Colonic mucosa (tissue), 4 donors: Measurements from ENCODE around the gene LRRC14B. TPM values are rescaled to one million over a fixed set of nuclear protein-coding genes. Genes with fewer than 3 reads are reported as not detected.
"Not testable (repeated sequence)": the region's sequence is repeated elsewhere in the genome, so short reads cannot be mapped to it uniquely, and the experiment has no call there.

Source experiments
- DNase-seq: peaks from one replicate; pipeline ENCODE4 v3.0.0-alpha.2; 2020
- H3K27ac ChIP-seq: fragments of 200-600 bp; one replicate; pipeline ENCODE4 v1.8.0; 2021
- H3K27me3 ChIP-seq: fragments of 200-600 bp; one replicate; pipeline ENCODE4 v1.8.0; 2021
- H3K36me3 ChIP-seq: fragments of 200-600 bp; one replicate; pipeline ENCODE4 v1.8.0; 2021
- H3K4me1 ChIP-seq: fragments of 200-600 bp; one replicate; pipeline ENCODE4 v1.8.0; 2021; ENCODE audit warnings: mild to moderate bottlenecking
- H3K4me3 ChIP-seq: fragments of 200-600 bp; one replicate; pipeline ENCODE4 v1.8.0; 2021
- H3K9ac ChIP-seq, 2 donors: one replicate each; pipeline ENCODE4 v1.7.0; 2013; ENCODE audit warnings: control low read depth in 2 of 2, low read depth in 2 of 2, low read length in 2 of 2
- H3K9me3 ChIP-seq: fragments of 200-600 bp; one replicate; pipeline ENCODE4 v1.8.0; 2021
- intact Hi-C: fragments of 100-400 bp; cut with DNase I; formaldehyde crosslinking; loops from one replicate; pipeline ENCODE4 v1.14.1; 2022
- total RNA-seq, 2 donors: library from RNA; stranded (reverse); fragmentation: NEBNext Ultra II Directional in 1 of 2; extraction: Animal tissue kit (Norgen Biotek cat#: 25700) in 1 of 2; gene quantifications; one replicate each; pipeline ENCODE4 v1.2.1, GENCODE V29; 2021
- TF ChIP-seq, protein P1 (sequence below): fragments of 200-600 bp; IDR thresholded peaks from one replicate; pipeline ENCODE4 v1.8.0; 2022; ENCODE audit warnings: antibody characterized with exemption, mild to moderate bottlenecking
- donor health status: healthy.
- donor health status: DM: no; HTN: no; CAD: no.
- donor health status: DM: no; HTN: no; CAD: no.

LRRC14B gene
- total RNA-seq, 2 donors from 2014 or later, result not detected

DNA sequence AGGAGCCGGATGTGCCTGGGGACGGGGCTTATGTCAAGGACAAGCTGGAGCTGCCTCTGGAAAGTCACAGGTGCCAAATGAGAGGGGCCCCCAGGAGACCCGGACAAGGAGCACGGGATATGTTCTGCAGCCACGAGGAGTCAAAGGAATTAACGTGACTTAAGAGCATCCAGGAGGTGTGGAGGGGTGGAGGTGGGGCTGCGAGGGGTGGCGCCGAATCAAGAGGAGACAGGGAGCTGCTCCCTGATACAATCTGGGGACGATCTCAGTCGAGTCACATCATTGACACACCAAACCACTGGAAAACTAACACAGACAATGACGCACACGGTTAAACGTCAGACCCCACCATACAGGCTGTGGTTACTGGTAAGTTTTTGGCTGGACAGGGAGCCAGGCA lies 16.3 kb downstream of the LRRC14B start:
- DNase-seq, result no peak
- Histone ChIP-seq H3K36me3 (no peaks in the 10 kb centered on the region), H3K4me3 (no peak overlapping the region), H3K4me1 (no peaks in the 10 kb centered on the region), H3K27me3 (no peaks in the 10 kb centered on the region), H3K27ac (no peak overlapping the region), H3K9me3 (no peaks in the 10 kb centered on the region), H3K9ac (no peak overlapping the region)
- intact Hi-C loops, result no loop called here
- TF ChIP-seq, protein P1, sequence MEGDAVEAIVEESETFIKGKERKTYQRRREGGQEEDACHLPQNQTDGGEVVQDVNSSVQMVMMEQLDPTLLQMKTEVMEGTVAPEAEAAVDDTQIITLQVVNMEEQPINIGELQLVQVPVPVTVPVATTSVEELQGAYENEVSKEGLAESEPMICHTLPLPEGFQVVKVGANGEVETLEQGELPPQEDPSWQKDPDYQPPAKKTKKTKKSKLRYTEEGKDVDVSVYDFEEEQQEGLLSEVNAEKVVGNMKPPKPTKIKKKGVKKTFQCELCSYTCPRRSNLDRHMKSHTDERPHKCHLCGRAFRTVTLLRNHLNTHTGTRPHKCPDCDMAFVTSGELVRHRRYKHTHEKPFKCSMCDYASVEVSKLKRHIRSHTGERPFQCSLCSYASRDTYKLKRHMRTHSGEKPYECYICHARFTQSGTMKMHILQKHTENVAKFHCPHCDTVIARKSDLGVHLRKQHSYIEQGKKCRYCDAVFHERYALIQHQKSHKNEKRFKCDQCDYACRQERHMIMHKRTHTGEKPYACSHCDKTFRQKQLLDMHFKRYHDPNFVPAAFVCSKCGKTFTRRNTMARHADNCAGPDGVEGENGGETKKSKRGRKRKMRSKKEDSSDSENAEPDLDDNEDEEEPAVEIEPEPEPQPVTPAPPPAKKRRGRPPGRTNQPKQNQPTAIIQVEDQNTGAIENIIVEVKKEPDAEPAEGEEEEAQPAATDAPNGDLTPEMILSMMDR, result no peak

DNA sequence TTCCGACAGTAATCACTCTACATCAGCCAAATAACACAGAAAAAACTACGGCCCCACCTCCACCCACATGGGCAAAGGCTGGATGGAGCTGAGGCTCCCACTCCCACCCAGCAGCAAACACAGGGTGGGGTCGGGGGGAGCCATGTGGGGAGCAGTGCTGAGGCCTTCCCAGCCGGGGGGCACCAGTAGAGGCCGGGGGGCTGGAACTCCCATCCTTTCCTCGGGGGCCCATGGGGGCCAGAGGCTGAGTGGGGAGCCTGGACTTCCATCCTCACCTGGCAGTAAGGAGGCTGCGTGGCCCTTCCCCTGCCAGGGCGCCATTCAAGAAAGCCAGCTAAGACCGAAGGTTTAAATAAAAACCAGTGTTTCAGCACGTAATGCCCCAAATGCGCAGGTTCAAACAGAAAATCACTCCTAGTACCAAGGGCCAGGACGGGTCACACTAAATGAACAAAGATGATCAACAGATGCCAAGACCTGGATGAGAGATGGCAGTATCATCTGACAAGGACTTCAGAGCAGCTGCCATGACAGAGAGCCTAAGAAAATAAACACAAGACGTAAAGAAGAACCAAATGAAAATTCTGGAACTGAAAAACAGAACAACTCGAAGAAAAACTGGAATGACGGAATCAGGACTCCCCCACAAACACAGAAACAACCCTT lies 17.3 kb downstream of the LRRC14B start:
- Histone ChIP-seq H3K36me3 (no peaks in the 10 kb centered on the region), H3K27me3 (no peaks in the 10 kb centered on the region), H3K27ac (no peak overlapping the region), H3K9me3 (no peaks in the 10 kb centered on the region), H3K4me3 (no peak overlapping the region), H3K9ac (no peak overlapping the region), H3K4me1 (no peaks in the 10 kb centered on the region)
- no peak for DNase-seq
- intact Hi-C loops, result no loop called here
- TF ChIP-seq, protein P1, result no peak

DNA sequence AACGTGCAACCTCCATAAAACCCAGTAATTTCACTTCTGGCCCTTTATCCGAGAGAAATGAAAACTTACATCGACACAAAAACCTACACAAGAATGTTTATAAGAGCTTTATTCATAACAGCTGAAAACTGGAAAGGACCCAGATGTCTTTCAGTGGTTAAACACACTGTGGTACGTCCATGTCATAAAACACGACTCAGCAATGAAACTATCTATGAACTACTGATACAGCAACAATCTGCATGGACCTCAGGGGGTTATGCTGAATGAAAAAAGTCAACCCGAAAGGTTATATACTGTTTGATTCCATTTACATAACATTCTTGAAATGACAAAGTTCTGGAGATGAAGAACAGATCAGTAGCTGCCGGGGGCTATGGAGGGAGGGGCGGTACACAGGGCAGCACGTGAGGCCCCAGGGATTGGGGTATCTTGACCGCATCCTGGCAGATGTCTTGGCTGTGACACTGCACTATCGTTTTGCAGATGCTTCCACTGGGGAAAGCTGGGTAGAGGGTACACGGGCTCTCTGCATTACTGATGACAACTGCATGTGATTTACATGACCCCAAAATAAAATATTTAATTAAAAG lies 22.6 kb downstream of the LRRC14B start:
- Histone ChIP-seq H3K27me3 (no peaks in the 10 kb centered on the region), H3K9me3 (no peaks in the 10 kb centered on the region), H3K4me3 (no peak overlapping the region), H3K27ac (no peak overlapping the region), H3K4me1 (no peaks in the 10 kb centered on the region), H3K9ac (no peak overlapping the region), H3K36me3 (no peaks in the 10 kb centered on the region)
- intact Hi-C loops, result no loop called here
- TF ChIP-seq, protein P1, result no peak
- no peak for DNase-seq

DNA sequence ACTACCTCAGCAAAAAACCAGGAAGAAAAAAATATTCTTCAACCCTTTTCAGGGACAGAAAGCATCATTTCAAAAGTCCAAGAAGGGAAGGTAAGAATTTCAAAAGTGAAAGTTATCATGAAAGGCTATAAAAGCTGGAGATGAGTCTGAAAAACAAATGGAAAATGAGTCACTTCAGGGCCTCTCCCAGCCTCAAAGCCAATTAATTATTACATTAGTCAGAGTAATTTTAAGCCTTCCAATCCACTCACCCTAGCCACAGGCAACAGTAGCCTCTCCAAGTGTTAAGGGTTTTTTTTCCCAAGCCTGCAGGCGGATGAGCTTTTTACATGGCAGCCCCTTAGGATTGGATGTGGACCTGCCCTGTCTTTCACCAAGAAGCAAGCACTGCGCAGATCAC lies 24.0 kb downstream of the LRRC14B start:
- H3K9ac ChIP-seq, DNase-seq, H3K4me3 ChIP-seq, H3K27me3 ChIP-seq, H3K36me3 ChIP-seq, H3K27ac ChIP-seq, H3K4me1 ChIP-seq, intact Hi-C loops, H3K9me3 ChIP-seq: not testable (repeated sequence)

DNA sequence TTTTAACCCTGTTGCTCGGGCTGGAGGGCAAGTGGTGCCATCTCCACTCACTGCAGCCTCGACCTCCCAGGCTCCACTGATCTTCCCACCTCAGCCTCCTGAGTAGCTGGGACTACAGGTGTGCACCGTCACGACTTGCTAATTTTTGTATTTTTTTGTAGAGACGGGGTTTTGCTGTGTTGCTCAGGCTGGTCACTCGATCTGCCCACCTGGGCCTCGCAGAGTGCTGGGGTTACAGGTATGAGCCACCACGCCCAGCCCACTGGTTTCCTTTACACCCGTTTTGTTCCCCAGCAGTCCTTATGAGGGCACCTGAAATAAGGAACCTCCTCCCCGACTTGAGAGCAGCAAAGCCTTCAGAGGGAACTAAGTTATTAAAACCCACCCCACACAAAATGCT lies 24.8 kb downstream of the LRRC14B start:
- H3K4me1 ChIP-seq, H3K27ac ChIP-seq, H3K9ac ChIP-seq, H3K9me3 ChIP-seq, H3K4me3 ChIP-seq, H3K27me3 ChIP-seq, H3K36me3 ChIP-seq, DNase-seq, intact Hi-C loops: not testable (repeated sequence)

DNA sequence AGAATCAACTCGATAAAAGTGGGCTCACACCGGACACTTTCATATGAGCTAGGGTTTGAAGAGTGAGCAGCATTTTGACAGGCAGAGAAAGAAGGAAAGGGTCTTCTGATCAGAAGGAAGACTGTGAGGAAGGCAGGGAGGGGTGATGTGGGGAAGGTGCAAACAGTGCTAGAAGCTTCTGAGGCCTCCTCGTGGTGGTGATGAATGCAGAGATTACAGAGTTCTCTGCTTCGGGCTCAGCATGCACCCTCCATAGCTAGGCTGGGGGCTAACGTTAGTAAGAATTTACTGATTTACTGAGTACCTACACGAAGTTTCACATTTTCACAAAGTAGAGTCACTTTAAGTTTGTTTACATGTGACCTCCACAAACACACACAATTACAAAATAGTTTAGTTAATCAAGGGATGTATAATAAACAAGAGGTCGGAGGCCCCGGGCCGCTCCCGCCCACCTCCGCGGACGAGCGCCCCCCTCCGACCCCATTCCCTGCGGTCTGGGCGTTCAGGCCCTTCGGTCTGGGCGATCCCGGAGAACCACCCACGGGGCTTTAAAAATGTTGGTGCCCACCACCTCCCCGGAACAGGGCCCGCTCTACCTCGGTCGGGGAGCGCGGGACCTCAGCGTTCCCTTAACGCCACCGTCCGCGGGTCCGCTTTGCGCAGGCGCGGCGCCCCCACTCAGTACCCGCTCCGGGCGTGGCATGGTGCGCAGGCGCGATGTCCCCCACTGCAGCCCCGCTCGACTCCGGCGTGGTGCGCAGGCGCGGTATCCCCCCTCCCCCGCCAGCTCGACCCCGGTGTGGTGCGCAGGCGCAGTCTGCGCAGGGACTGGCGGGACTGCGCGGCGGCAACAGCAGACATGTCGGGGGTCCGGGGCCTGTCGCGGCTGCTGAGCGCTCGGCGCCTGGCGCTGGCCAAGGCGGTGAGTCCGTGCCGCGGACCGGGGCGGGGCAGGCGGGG lies 26.5 kb downstream of the LRRC14B start, which contains the start of the genes CCDC127 and SDHA:
CCDC127 (minus strand) TSS at position 660 of the 963 bp plus-strand sequence. CDS start 1,304 bp downstream, outside the sequence.
SDHA (plus strand) TSS at position 827 of the 963 bp plus-strand sequence; CDS start at position 863, 36 bp downstream.
- not testable (repeated sequence) for H3K4me1 ChIP-seq
- peak; percentile 93 for DNase-seq

More for the DNA sequence above, 26.5 kb downstream of the LRRC14B start, which contains the start of the genes CCDC127 and SDHA:
- peak within 1 kb of the TSS; percentile 94 for H3K4me3 ChIP-seq
- H3K9me3 ChIP-seq, H3K27me3 ChIP-seq, H3K36me3 ChIP-seq, intact Hi-C loops: not testable (repeated sequence)
- peak within 1 kb of the TSS; percentile 89 to 98 for H3K9ac ChIP-seq
- H3K27ac ChIP-seq, result peak within 1 kb of the TSS; percentile 87
